Fibroblast of skin of right biceps (primary cell): ENCODE data around the gene AP2A1.
"Not testable (repeated sequence)": the region's sequence is repeated elsewhere in the genome, so short reads cannot be mapped to it uniquely, and the experiment has no call there.

Source experiments
- DNase-seq: peaks from one replicate; pipeline ENCODE4 v3.0.0-alpha.2; 2013

Gene AP2A1

DNA sequence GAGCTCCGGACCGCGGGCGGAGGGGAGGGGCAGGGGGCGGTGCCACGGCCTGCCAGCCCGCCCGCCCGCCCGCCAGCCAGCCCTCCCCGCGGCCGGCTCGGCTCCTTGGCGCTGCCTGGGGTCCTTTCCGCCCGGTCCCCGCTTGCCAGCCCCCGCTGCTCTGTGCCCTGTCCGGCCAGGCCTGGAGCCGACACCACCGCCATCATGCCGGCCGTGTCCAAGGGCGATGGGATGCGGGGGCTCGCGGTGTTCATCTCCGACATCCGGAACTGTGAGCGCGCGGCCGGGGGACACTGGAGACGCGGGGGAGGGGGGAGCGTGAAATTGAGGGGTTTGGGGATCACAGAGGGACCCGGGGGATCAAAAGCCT, at the start of gene AP2A1:
Gene AP2A1 (plus strand): TSS at position 72 of the 370 bp plus-strand sequence. CDS start 133 bp downstream, at position 205.
- no peak for DNase-seq

DNA sequence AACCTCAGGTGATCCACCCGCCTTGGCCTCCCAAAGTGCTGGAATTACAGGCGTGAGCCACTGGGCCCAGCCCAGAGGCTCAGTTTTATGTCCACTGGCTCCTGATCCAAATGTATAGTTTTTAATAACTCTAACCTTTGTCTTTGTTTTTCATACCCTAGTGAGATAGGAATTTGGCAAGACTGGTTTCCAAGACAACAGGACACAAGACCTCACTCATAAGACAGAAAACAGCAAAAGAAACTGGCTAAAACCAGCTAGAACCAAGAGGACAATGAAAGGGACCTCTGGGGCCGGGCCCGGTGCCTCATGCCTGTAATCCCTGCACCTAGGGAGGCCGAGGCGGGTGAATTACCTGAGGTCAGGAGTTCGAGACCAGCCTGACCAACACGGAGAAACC, 48.3 kb upstream of the AP2A1 start:
- peak; percentile 19 for DNase-seq

DNA sequence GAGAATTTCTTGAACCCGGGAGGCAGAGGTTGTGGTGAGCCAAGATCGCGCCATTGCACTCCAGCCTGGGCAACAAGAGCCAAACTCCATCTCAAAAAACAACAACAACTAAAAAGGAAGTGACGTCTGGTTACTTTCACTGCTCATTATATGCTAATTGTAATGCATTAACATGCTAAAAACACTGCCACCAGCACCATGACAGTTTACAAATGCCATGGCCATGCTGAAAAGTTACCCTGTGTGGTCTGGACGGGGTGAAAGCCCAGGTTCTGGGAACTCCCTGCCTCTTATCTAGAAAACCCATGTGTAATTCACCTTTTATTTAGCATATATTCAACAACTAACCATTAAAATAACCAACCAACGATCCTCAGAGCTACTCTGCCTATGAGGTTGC, 47.8 kb upstream of the AP2A1 start:
- DNase-seq, result no peak

DNA sequence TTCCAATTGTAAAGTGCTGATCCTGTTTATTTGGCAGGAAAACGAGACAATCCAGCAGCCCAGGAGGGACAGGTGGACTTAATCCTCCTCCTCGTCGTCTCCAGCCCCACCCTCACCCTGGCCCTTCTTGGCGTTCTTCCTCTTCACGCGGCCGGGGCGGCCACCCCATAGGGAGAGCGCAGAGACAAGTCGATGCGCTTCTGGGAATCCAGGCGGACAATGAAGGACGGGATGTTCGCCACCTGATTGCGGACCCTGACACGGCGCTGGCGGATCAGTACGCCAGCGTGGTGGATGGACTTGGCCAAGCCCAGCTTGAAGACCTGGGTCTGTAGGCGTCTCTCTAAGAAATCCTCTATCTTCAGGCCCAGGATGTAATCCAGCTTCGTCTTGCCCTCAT, 47.4 kb upstream of the AP2A1 start:
- not testable (repeated sequence) for DNase-seq

DNA sequence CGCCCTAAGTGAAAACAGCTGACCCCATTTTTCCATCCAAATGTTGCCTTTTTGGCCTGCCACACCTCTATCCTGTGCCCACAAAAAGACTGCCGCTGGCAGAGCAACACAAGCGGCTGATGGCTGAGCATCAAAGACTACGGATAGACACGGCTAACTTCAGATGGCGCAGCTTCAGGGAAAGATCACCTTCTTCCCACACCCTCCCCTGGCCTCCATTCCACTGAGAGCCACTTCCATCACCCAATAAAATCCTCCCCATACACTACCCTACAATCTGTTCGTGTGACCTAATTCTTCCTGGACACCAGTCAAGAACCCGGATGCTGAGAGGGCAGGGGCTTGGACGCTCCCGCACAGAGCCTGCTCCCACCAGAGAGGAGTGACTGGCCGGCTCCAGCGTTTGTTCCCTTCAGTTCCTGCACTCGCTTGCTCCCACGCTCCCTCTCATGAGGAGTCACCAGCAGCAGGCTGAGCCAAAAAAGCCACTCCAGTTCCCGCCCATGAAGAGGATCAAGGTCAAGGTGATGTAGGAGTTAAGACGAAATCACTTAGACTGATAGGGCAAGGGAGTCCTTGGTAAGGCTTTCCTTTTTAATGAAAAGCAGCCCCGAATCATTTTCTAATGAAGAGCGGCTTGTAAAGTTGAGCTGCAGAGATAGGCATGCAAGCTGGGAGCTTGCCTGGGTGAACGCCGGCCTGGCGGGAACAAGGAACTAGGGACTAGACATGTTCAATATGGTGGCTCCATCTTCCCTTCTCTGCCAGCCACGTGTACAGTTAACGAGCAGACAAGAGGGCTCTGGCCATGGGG, 39.4 kb upstream of the AP2A1 start:
- peak; percentile 26 for DNase-seq

DNA sequence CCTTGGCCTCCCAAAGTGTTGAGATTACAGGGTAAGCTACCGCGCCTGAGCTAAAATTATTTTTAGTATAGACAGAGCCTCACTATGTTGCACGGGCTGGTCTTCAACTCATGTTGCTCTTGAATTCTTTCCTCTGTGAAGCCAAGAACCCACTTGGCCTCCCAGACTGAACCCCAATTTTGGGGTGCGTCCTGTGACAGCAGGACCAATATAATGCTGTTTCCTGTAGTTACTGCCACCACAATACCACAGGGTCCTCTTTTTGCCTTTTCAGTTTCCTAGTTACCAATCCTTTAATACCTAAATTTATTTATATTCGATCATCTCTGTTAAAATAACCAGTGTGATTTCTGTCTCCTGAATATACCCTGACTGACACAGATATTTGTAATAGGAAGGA, 36.6 kb upstream of the AP2A1 start:
- DNase-seq, result no peak

DNA sequence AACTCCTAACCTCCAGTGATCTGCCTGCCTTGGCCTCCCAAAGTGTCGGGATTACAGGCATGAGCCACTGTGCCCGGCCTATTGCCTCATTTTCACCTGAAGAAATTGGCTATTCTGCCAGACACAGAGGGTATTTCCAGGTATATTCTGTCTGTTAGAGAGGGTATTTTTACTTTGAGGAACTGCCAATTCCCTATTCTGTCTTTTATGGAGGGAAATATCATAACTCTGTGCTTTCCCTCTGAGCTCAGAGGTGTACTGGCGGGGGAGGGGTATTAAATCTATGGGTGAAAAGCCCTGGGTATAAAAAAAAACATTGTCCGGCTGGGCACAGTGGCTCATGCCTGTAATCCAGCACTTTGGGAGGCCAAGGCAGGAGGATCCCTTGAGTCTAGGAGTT, 28.5 kb upstream of the AP2A1 start:
- no peak for DNase-seq

DNA sequence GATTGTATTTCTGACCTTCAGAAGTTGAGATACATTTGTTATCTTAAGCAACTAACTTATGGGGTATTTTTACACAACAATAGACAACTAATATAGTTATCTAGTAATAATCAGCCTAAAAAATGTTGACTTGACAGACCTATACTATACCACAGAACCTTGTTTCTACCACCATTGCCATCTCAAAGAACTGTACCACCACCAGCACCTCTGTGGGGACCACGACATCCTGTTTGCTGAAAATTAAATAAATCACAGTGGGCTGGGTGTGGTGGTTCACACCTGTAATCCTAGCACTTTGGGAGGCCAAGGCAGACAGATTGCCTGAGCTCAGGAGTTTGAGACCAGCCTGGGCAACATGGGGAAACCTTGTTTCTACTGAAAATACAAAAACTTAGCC, 27.7 kb upstream of the AP2A1 start:
- DNase-seq, result no peak

DNA sequence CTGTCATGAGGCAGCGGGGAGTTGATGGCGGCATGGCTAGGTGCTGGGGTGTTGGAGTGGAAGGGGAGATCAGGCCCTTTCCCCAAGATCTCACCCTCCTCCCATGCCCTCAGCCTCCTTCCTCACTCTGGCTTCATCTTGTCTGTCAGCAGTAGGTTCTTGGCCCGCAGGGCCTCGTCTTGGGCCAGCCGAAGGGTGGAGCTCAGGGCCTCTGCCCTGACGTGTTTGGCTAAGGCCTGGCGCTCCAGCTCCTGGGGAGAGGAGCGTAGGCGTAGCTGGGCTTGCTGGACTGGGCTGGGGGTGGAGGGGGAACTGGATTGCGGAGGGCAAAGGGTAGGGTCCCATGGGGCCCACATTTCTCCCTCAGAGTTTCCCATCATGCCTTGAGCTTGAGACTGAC, 26.9 kb upstream of the AP2A1 start:
- DNase-seq, result no peak

DNA sequence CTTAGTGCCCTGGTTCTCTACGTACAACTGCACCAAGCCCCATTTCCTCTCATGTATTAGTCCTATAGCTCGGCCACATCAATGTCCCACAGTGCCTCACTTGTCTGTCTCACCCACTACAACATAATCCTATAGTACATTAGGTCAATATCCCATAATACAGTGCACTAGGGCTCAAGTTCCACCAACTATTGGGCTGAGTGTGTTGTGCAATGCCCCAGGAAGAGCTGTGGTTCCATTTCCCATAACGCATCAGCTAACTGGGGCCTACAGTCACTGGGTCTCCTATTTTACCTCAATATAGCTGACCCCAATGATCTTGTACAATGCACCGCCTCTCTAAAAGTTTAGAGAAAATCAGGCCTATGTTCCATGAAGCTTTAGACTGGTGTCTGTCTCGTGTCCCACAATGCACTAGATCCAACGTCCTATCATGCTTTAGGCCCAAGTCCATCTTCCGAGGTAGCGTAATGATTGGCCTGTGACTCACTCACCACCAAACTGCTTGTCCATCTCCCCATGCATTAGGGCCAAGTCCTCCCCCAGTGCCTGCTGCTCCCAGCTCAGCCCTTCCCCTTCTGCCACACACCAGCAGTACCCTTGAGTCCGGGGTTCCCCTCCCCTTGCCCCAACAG, 25.5 kb upstream of the AP2A1 start:
- DNase-seq, result peak; percentile 14

DNA sequence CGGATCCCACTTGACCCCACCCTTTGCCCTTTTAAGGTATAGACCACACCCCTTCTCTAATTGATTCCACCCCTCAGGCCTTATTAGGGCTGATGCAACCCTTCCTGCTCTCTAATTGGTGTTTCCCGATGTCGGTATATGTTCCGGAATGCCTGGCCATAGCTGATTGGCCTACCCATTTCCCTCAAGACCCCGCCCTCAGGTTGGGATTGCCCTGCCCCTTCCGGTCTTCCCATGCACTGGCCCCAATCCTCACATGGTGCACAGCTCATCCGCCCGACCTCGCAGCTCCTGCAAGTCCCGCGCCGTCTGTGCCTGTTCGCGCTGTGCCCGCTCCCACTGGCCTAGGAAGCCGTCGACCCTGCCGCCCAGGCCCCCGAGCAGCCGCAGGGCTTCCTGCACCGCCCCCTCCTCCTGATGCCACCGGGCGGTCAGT, 21.8 kb upstream of the AP2A1 start:
- no peak for DNase-seq

DNA sequence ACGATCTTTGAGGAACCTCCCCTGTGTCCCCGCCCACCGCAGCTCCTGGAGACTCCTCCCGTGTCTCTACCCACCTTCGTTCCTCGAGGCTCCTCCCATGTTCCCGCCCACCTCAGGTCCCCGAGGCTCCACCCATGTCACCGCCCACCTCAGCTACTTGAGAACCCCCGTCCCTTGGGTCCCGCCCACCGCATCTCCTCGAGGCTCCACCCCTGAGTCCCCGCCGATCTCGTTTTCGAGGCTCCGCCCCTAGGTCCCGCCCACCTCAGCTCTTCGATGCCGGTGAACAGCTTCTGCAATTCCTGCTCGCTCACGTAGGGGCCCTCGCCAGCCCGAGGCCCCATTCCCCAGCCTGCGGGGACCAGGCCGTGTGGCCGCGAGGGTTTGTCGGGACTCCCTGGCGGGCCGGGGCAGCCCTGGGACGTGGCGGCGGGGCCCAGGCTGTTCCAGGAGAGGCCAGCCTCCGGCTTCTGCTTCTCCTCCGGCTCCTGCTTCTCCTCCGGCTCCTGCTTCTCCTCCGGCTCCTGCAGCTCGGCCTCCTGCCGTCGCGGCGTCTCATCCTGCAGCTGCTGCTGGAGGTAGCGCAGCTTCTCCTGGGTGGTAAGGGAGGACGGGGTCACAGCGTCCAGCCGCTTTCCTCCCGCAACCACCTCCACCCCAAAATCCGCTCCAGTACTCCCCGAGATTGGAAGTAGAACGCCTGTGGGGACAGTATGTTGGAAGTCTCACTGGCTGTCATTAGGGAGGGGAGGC, 20.4 kb upstream of the AP2A1 start:
- peak; percentile 59 for DNase-seq

DNA sequence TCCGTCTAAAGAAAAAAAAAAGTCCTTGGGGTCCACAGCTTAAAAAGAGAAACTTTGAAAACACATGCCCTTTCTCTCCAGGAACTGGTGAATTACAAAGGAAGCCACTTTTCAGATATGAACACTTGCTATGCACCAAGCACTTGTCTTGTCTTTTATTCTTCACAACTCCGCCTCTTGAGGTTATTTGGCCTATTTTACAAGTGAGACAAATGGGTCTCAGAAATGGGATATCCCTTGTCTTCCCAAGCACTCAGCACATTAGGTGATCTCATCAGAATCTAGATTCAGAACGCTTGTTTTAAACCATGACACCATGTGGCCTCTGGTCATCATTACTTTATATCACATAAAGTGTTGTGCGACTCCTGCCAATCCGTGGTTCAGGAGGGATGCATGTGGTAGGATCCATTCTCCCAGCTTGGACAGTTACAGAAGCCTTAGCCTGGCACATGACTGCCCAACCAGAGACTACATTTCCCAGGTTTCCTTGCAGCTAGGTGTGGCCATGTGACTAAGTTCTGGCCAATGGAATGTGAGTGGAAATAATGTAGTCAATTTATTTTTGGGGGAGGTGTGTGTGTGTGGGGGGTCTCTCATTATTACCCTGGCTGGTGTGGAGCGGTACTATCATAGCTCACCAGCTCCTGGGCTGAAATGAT, 17.6 kb upstream of the AP2A1 start:
- peak; percentile 24 for DNase-seq

DNA sequence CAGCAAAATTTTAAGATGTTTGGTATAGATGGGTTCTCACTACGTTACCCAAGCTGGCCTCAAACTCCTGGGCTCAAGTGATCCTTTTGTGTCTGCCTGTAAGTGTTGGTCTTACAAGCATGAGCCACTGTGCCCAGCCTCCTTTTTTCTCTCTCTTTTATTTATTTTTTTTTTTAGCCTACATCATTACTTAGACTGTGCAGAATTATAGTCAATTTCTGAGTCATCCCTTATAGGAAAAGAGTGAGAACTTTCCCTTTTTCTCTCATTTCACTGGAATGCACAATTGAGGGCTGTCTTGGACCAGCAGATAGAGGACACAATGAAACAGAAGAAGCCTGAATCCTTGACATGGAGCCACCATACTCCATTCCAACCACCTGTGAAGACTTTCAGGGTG, 17.0 kb upstream of the AP2A1 start:
- peak; percentile 61 for DNase-seq

DNA sequence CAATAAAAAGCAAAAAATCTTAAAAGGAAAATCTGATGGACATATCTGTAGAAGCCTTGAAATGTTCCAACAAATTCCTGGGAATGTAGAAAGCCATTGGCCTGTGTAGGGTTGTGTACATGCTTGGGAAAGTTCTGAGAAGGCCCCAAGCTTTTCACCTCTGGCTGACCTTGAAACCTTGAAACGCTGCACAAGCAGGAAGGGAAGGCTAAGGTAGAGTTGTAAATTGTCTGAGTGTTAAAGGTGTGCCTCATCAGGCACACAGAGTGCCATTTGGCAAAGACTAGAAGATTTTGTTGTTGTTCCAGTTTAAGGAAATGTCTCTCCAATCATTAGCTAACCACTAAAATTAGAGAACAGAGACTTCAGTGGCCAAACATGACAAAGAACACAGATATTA, 14.1 kb upstream of the AP2A1 start:
- DNase-seq, result no peak

DNA sequence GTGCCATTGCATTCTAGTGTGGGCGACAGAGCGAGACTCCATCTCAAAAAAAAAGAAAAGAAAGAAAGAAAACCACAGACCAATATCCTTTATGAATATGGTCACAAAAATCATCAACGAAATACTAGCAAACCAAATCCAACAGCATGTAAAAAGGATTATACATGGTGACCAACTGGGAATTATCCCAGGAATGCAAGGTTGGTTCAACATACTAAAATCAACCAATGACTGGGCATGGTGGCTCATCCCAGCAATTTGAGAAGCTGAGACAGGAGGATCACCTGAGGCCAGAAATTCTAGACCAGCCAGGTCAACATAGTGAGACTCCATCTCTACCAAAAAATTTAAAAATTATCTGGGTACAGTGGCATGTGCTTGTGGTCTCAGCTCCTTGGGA, 10.8 kb upstream of the AP2A1 start:
- DNase-seq, result no peak

DNA sequence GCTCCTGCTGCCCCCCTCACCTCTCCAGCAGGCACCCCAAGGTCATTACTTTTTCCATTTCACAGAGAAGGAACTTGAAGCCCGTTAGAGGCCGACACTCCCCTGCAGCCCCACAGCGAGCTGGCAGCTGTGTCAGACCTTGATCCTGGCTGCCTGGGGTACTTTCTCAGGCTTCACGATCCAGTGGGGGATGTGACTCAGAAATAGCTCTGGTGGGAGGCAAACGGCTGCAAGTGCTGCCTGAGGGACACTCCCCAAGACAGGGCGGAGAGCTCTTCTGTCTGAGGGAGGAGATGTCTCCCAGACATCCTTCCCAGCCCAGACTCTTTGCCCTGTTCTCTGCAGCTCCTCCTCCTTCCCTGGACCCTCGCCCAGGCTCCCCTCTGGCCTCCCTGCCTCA, 8.5 kb upstream of the AP2A1 start:
- peak; percentile 85 for DNase-seq

DNA sequence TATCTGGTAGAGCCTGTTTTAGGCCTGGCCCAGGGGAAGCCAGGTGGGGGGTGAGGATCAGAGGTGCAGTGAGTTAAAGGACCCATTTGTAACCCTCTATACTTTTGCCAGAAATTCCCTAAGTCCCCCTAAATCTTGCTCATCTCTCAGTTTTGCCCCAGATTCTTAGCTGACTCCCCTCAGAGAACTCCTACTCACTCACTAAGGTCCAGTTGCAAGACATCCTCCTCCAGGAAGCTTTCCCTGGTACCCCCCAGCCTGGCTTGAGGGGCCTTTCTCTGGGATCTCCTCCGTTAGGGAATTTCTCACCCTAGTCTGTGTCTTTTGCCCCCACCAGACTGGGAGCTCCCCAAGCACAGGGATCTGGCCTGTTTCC, 5.6 kb upstream of the AP2A1 start:
- no peak for DNase-seq

DNA sequence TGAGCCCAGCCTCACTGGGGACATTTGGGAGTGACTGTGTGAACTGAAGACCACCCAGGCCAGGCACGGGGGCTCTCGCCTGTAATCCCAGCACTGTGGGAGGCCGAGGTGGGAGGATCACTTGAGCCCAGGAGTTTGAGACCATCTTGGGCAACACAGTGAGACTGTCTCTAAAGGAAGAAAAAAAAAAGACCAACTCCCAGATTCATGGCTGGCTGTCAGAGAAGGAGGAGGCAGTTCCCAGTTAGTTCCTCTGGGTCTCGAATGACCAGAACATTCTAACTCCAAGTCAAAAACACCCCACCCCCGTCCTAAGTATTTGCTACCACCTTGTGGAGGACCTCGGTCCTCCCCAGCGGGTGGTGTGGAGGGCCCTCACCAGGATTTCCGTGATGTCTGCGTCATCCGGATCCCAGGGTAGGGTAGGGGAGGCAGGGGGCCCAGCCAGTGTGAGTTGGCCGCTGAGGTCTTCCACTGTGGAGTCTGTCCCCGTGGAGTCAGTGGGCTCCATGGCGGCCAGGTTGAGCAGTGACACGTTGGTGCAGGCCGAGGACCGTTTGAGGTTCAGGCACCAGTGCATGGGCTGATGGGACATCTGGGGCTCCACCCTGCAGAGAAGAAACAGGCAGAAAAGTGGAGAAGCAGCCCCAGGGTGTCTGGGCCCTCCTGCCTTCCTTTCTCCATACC, 5.0 kb upstream of the AP2A1 start:
- DNase-seq, result peak; percentile 50

DNA sequence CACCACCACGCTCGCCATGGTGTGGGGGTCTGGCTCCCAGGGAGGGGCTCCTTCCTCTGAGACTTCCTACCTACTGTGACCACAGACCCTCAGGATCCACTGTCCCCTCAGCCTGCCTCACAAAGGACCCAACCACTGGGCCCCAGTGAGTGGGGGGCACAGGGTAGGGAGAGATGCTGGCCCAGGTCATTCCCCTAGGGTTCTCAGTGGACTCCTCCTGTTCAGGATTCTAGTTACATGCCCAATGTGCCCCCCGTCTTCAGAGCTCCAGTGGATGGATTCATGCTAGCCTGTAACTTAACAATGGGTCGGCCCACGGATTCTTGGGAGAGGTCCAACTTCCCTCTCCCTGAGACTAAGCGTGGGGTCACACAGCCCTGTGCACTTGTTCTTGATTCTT, 3.6 kb upstream of the AP2A1 start, which contains the start of gene TSKS:
Gene TSKS (minus strand): TSS at position 77 of the 400 bp plus-strand sequence. CDS start 59 bp downstream, at position 18.
- DNase-seq, result no peak

DNA sequence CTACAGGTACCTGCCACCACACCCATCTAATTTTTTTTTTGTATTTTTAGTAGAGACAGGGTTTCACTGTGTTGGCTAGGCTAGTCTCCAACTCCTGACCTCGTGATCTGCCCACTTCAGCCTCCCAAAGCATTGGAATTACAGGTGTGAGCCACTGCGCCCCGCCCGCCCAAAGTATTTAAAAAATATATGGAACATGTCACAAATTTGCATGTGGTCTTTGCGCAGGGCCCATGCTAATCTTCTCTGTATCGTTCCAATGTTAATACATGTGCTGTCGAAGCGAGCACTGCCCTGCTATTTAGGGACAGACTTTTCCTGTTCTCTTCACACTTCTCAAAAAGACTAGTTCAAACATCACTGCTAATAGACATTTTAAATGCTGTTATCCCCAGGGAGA, 2.5 kb upstream of the AP2A1 start:
- no peak for DNase-seq
